CD4-positive, alpha-beta T cell treated with Interleukin-17A for 1 hour (primary cell): ENCODE data around the gene ASB13.

ENCODE experiments used
- DNase-seq: peaks from one replicate; pipeline ENCODE4 v3.0.0-alpha.2; 2020

Gene ASB13

GRCh38 chr10:5668429-5668828 lies 2.0 kb upstream of the ASB13 start:
- DNase-seq: no peak

GRCh38 chr10:5666841-5667630 lies 641 bp upstream of the ASB13 start:
- no peak for DNase-seq

- DNase-seq: no peak
Observed at GRCh38 chr10:5665373-5666007, 905 bp downstream of the ASB13 start.

GRCh38 chr10:5663692-5664427 lies 2.5 kb downstream of the ASB13 start:
- DNase-seq: no peak

GRCh38 chr10:5662708-5663579 lies 3.5 kb downstream of the ASB13 start:
- DNase-seq: no peak

- no peak for DNase-seq
Observed at GRCh38 chr10:5661043-5661442, 5.4 kb downstream of the ASB13 start.

- DNase-seq: no peak
Observed at GRCh38 chr10:5659702-5660528, 6.5 kb downstream of the ASB13 start.

- no peak for DNase-seq
Observed at GRCh38 chr10:5658871-5659618, 7.3 kb downstream of the ASB13 start.

- peak; percentile 7 for DNase-seq
Observed at GRCh38 chr10:5656737-5657579, 9.4 kb downstream of the ASB13 start.

- DNase-seq: no peak
Observed at GRCh38 chr10:5655121-5655520, 11.3 kb downstream of the ASB13 start.

- DNase-seq: no peak
Observed at GRCh38 chr10:5654218-5654755, 12.1 kb downstream of the ASB13 start.

- no peak for DNase-seq
Observed at GRCh38 chr10:5652746-5653145, 13.6 kb downstream of the ASB13 start.

- no peak for DNase-seq
Observed at GRCh38 chr10:5651388-5651764, 15.0 kb downstream of the ASB13 start.

- no peak for DNase-seq
Observed at GRCh38 chr10:5650664-5651387, 15.6 kb downstream of the ASB13 start.

GRCh38 chr10:5649746-5650145 lies 16.6 kb downstream of the ASB13 start:
- DNase-seq: no peak

- DNase-seq: no peak
Observed at GRCh38 chr10:5648494-5649457, 17.6 kb downstream of the ASB13 start.

- no peak for DNase-seq
Observed at GRCh38 chr10:5647507-5648240, 18.7 kb downstream of the ASB13 start.
